Stimulated activated CD8-positive, alpha-beta memory T cell treated with anti-CD3 and anti-CD28 coated beads, Interleukin-12 subunit alpha, Interleukin-12 subunit beta, amount 100 ng/mL, for 4 hours (primary cell): Measurements from ENCODE around the gene LIPA.
"Not testable (repeated sequence)": the region's sequence is repeated elsewhere in the genome, so short reads cannot be mapped to it uniquely, and the experiment has no call there.

ENCODE experiments used
- DNase-seq: peaks from one replicate; pipeline ENCODE4 v3.0.0-alpha.2; 2020; ENCODE audit warnings: low read depth

LIPA gene

GRCh38 chr10:89270153-89270483 is 18.5 kb upstream of the LIPA start:
- no peak for DNase-seq

GRCh38 chr10:89269433-89270152 is 18.0 kb upstream of the LIPA start:
- DNase-seq = no peak

GRCh38 chr10:89266721-89267453 is 15.3 kb upstream of the LIPA start:
- no peak for DNase-seq

- DNase-seq = no peak
These were observed 12.0 kb upstream of the LIPA start for GRCh38 chr10:89263531-89263930.

GRCh38 chr10:89263091-89263490 is 11.5 kb upstream of the LIPA start:
- no peak for DNase-seq

GRCh38 chr10:89262086-89263051 is 10.8 kb upstream of the LIPA start:
- no peak for DNase-seq

GRCh38 chr10:89258881-89259280 is 7.3 kb upstream of the LIPA start:
- DNase-seq = no peak

GRCh38 chr10:89257581-89257980 is 6.0 kb upstream of the LIPA start:
- no peak for DNase-seq

- no peak for DNase-seq
These were observed 5.4 kb upstream of the LIPA start for GRCh38 chr10:89256962-89257361.

- DNase-seq = no peak
These were observed 4.8 kb upstream of the LIPA start for GRCh38 chr10:89256340-89256739.

- DNase-seq = no peak
These were observed 4.2 kb upstream of the LIPA start for GRCh38 chr10:89255793-89256192.

GRCh38 chr10:89255091-89255579 is 3.6 kb upstream of the LIPA start:
- DNase-seq = not testable (repeated sequence)

GRCh38 chr10:89252225-89252585 is 630 bp upstream of the LIPA start:
- no peak for DNase-seq

- no peak for DNase-seq
These were observed 638 bp downstream of the LIPA start for GRCh38 chr10:89250865-89251408.

GRCh38 chr10:89248990-89249389 is 2.6 kb downstream of the LIPA start:
- DNase-seq = no peak

- DNase-seq = not testable (repeated sequence)
These were observed 4.0 kb downstream of the LIPA start for GRCh38 chr10:89247623-89248022.

- DNase-seq = no peak
These were observed 5.8 kb downstream of the LIPA start for GRCh38 chr10:89245802-89246201.

- no peak for DNase-seq
These were observed 8.6 kb downstream of the LIPA start for GRCh38 chr10:89242840-89243568.

GRCh38 chr10:89242345-89242684 is 9.3 kb downstream of the LIPA start:
- no peak for DNase-seq

- no peak for DNase-seq
These were observed 9.9 kb downstream of the LIPA start for GRCh38 chr10:89241486-89242344.

- no peak for DNase-seq
These were observed 10.5 kb downstream of the LIPA start for GRCh38 chr10:89241026-89241425.
